Uterus (tissue), 4 donors: Measurements from ENCODE around the gene MATK. TPM values are rescaled to one million over a fixed set of nuclear protein-coding genes. Genes with fewer than 3 reads are reported as not detected.

Source experiments
- DNase-seq, 2 donors: peaks; one replicate each; pipeline ENCODE4 v3.0.0-alpha.2; 2019 to 2020
- H3K27ac ChIP-seq, 2 donors: fragments of 200-600 bp; sonication (generic); 1 replicate in 1 of 2; 2 replicates in 1 of 2; pipeline ENCODE4 v1.5.1; 2016 to 2018
- H3K27me3 ChIP-seq, 2 donors: fragments of 200-600 bp; sonication (generic); one replicate each; pipeline ENCODE4 v1.5.1; 2018 to 2019; ENCODE audit warnings: control low read depth in 1 of 2
- H3K36me3 ChIP-seq, 2 donors: fragments of 200-600 bp; sonication (generic); one replicate each; pipeline ENCODE4 v1.5.1; 2019; ENCODE audit warnings: control low read depth in 1 of 2
- H3K4me1 ChIP-seq, 2 donors: fragments of 200-600 bp; sonication (generic); one replicate each; pipeline ENCODE4 v1.5.1; 2018 to 2019; ENCODE audit warnings: control low read depth in 1 of 2
- H3K4me3 ChIP-seq, 2 donors: fragments of 200-600 bp; sonication (generic); 1 replicate in 1 of 2; 2 replicates in 1 of 2; pipeline ENCODE4 v1.5.1; 2018 to 2019; ENCODE audit warnings: mild to moderate bottlenecking in 1 of 2
- H3K9me3 ChIP-seq, 2 donors: fragments of 200-600 bp; sonication (generic); one replicate each; pipeline ENCODE4 v1.5.1; 2019; ENCODE audit warnings: control low read depth in 1 of 2
- CTCF ChIP-seq, 4 experiments: fragments of 200-600 bp in 2 of 4; fragments of 450-650 bp in 2 of 4; sonication (generic) in 2 of 4; IDR thresholded peaks; one replicate each; pipeline ENCODE4 v1.5.1; 2016 to 2019; ENCODE audit warnings: antibody characterized with exemption in 4 of 4, mild to moderate bottlenecking in 2 of 4, moderate library complexity in 1 of 4
- POLR2A ChIP-seq, 2 donors: fragments of 450-650 bp; IDR thresholded peaks; one replicate each; pipeline ENCODE4 v1.6.1; 2016; ENCODE audit warnings: antibody characterized with exemption in 2 of 2, mild to moderate bottlenecking in 1 of 2, moderate library complexity in 1 of 2
- intact Hi-C: fragments of 100-400 bp; cut with DNase I; formaldehyde crosslinking; loops from one replicate; pipeline ENCODE4 v1.15.1; 2023; ENCODE audit warnings: low total_unique reads
- total RNA-seq, 4 donors: library from RNA; depleted of rRNA in 3 of 4; stranded (reverse); fragments of >200 nt in 3 of 4; gene quantifications; one replicate each; pipeline versions ENCODE4 v1.1.0 to v1.2.4, GENCODE V29; 2014 to 2023
- donor health status: DM: yes; HTN: yes; CAD: no.

MATK gene
- total RNA-seq, 4 donors from 2014 or later: 1.0 to 11.2 (median 1.5) TPM; not detected in 1

- no peak overlapping the region for H3K4me3 ChIP-seq
- no peak for TF ChIP-seq CTCF (IDR thresholded peaks at IDR 0.05)
- TF ChIP-seq POLR2A (IDR thresholded peaks at IDR 0.05): no peak
- no peaks in the 10 kb centered on the region for H3K9me3 ChIP-seq
- intact Hi-C loops: no loop called here
- no peak overlapping the region for H3K27ac ChIP-seq
- no peaks in the 10 kb centered on the region for H3K27me3 ChIP-seq
- no peaks in the 10 kb centered on the region for H3K4me1 ChIP-seq
- no peaks in the 10 kb centered on the region for H3K36me3 ChIP-seq
- DNase-seq: no peak
Measured at GRCh38 chr19:3808420-3809143, 22.4 kb upstream of the MATK start.

GRCh38 chr19:3807574-3808354, 21.6 kb upstream of the MATK start:
- no peak for TF ChIP-seq POLR2A (IDR thresholded peaks at IDR 0.05)
- TF ChIP-seq CTCF (IDR thresholded peaks at IDR 0.05): no peak
- Histone ChIP-seq H3K36me3 (no peaks in the 10 kb centered on the region), H3K4me3 (no peak overlapping the region), H3K27me3 (no peaks in the 10 kb centered on the region), H3K27ac (no peak overlapping the region), H3K9me3 (no peaks in the 10 kb centered on the region), H3K4me1 (no peaks in the 10 kb centered on the region)
- no peak for DNase-seq
- intact Hi-C loops: no loop called here

- Histone ChIP-seq H3K27me3 (no peaks in the 10 kb centered on the region), H3K9me3 (no peaks in the 10 kb centered on the region), H3K4me3 (no peak overlapping the region), H3K27ac (no peak overlapping the region), H3K36me3 (no peaks in the 10 kb centered on the region), H3K4me1 (no peaks in the 10 kb centered on the region)
- no peak for DNase-seq
- no peak for TF ChIP-seq POLR2A (IDR thresholded peaks at IDR 0.05)
- no peak for TF ChIP-seq CTCF (IDR thresholded peaks at IDR 0.05)
- intact Hi-C loops: no loop called here
Measured at GRCh38 chr19:3807131-3807480, 20.9 kb upstream of the MATK start.

- Histone ChIP-seq H3K27ac (no peak overlapping the region), H3K36me3 (no peaks in the 10 kb centered on the region), H3K4me1 (peaks cover 0 to 7% of the 10 kb centered on the region in 2 donors), H3K27me3 (peaks cover 0 to 10% of the 10 kb centered on the region in 2 donors), H3K4me3 (no peak overlapping the region), H3K9me3 (no peaks in the 10 kb centered on the region)
- no peak for TF ChIP-seq CTCF (IDR thresholded peaks at IDR 0.05)
- TF ChIP-seq POLR2A (IDR thresholded peaks at IDR 0.05): no peak
- DNase-seq: no peak
- intact Hi-C loops: no loop called here
Measured at GRCh38 chr19:3805859-3806258, 19.7 kb upstream of the MATK start.

GRCh38 chr19:3804429-3804828, 18.2 kb upstream of the MATK start:
- Histone ChIP-seq H3K27me3 (peaks cover 0 to 10% of the 10 kb centered on the region in 2 donors), H3K27ac (no peak overlapping the region), H3K4me1 (peaks cover 0 to 7% of the 10 kb centered on the region in 2 donors), H3K4me3 (no peak overlapping the region), H3K36me3 (no peaks in the 10 kb centered on the region), H3K9me3 (no peaks in the 10 kb centered on the region)
- intact Hi-C loops: no loop called here
- TF ChIP-seq POLR2A (IDR thresholded peaks at IDR 0.05): no peak
- TF ChIP-seq CTCF (IDR thresholded peaks at IDR 0.05): no peak
- no peak for DNase-seq
